Measurements from ENCODE around the gene FAM50A. TPM values are rescaled to one million over a fixed set of nuclear protein-coding genes. Genes with fewer than 3 reads are reported as not detected.

The FAM50A gene
- total RNA-seq, 1 donor, result 39.0 TPM

DNA sequence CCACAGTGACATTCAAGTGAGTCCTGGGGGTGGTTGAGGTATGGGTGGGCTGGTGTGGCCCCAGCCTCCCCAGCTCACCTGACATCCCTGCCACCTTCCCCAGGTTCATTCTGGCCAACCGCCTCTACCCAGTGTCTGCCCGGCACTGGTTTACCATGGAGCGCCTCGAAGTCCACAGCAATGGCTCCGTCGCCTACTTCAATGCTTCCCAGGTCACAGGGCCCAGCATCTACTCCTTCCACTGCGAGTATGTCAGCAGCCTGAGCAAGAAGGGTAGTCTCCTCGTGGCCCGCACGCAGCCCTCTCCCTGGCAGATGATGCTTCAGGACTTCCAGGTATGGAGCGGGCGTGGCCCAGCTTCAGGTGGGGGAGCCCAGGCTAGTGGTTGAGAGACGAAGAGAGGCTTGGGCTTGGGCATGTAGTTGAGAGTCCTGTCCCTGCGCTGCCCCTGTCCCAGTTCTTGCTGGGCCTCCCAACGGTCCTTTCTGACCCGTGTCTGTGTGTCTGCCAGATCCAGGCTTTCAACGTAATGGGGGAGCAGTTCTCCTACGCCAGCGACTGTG, 8.7 kb upstream of the FAM50A start:
- no peak for DNase-seq (ENCODE audit: low read depth)
- TF ChIP-seq, protein P1, sequence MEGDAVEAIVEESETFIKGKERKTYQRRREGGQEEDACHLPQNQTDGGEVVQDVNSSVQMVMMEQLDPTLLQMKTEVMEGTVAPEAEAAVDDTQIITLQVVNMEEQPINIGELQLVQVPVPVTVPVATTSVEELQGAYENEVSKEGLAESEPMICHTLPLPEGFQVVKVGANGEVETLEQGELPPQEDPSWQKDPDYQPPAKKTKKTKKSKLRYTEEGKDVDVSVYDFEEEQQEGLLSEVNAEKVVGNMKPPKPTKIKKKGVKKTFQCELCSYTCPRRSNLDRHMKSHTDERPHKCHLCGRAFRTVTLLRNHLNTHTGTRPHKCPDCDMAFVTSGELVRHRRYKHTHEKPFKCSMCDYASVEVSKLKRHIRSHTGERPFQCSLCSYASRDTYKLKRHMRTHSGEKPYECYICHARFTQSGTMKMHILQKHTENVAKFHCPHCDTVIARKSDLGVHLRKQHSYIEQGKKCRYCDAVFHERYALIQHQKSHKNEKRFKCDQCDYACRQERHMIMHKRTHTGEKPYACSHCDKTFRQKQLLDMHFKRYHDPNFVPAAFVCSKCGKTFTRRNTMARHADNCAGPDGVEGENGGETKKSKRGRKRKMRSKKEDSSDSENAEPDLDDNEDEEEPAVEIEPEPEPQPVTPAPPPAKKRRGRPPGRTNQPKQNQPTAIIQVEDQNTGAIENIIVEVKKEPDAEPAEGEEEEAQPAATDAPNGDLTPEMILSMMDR (IDR thresholded peaks at IDR 0.05; ENCODE audit: insufficient read depth, low read length), result no peak

DNA sequence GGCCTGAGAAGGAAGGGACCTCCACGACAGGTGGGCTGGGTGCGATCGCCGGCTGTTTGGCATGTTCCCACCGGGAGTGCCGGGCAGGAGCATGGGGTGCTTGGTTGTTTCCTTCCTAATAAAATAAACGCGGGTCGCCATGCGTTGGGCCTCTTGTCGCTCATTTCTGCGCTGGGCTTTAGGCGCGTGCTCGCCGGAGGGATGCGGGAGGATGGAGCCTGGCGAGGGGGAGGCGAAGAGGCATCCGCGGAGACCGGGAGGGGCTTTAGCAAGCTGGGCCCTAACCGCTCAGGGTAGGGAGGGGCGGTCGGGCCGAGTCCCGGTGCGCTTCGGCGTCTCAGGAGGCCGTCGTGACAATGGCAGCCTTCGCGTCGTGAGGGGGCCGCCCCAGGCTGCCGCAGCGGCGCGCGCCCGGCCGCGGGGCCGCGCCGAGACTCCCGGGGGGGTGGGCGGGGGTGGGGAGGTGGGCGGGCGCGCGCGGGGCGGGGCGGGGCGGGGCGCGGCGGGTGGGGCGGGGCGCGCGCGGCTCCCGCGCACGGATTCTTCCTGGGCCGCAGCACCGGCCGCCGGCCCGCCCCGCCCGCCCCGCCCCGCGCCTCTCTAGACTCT, 7.5 kb upstream of the FAM50A start:
- H3K4me3 ChIP-seq (ENCODE audit: low read depth, low read length), result peak overlapping the region; percentile 77
- peak; percentile 19 for DNase-seq (ENCODE audit: low read depth)
- TF ChIP-seq, protein P1 (IDR thresholded peaks at IDR 0.05; ENCODE audit: insufficient read depth, low read length), result no peak

More for the DNA sequence above, 8.7 kb upstream of the FAM50A start:
- no peak overlapping the region for H3K4me3 ChIP-seq (ENCODE audit: low read depth, low read length)

DNA sequence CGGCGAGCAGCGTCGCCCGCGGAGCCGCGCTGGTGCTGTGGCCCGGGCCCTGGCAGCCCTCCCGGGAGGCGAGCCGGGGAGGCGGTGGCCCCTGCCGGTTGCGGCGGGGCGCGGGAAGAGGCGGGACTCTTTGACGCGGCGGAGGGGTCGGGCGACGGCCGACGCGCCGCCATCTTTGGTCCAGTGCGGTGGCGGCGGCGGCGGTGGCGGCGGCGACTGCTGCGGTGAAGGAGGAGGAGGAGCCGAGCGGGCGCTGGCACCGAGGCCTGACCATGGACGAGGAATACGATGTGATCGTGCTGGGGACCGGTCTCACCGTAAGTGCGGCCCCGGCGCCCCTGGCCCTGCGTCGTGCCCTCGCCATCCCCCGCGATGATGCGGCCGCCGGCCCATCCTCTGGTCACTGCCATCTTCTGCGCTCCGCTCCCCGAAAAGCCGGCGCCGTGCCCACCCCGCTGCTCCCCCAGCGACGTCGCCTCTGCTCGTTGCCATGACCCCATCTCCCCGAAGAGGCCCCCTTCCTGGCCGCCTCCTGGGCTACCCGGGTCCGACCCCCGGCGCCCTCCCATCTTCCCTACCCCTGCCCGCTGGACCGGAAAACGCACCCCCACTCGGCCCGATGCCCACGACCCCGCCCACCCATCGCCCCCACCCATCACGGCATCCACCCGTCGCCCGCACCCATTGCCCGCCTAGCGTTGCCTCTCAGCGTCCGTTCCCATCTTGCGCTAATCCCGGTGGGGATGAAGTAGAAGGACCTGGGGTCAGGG, 6.8 kb upstream of the FAM50A start, which contains the start of gene GDI1:
GDI1 (plus strand) TSS at position 172 of the 770 bp plus-strand sequence; CDS start at position 273, 101 bp downstream.
- TF ChIP-seq, protein P1 (IDR thresholded peaks at IDR 0.05; ENCODE audit: insufficient read depth, low read length), result no peak
- H3K4me3 ChIP-seq (ENCODE audit: low read depth, low read length), result peak within 1 kb of the TSS; percentile 77
- DNase-seq (ENCODE audit: low read depth), result peak; percentile 23

DNA sequence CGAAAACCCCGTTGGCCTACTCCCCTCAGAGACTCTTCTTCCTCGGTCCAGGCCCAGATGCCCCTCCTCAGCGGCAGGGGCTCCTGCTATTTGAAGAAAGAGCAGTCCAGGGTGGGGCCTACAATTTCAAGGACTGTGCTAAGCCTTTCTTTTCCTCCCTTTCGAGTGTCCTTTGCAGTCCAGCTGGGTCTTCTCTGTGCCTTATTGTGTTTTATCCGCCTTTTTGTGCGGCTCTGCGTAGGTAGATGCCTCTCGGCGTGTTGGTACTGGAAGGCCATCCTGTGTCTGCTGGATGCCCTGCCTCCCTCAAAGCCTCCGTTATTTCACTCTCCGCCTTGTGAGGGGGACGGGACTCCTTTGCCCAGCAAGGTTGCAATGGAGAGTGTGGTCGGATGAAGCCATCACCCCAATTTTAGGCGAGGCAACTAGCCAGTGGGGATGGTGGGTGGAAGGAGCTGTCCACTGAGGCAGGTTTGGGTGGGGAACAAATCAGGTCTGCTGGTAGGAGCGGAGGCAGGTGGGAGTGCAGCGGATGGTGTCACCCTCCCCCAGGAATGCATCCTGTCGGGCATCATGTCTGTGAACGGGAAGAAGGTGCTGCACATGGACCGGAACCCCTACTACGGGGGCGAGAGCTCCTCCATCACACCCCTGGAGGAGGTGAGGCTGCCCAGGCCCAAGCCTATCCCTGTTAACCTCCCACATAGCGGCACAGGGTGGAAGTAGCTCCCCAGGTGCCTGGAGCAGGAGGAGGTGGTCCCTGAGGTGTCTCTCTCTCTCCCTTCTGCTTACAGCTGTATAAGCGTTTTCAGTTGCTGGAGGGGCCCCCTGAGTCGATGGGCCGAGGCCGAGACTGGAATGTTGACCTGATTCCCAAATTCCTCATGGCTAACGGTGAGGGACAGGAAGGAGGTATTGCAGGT, 5.7 kb upstream of the FAM50A start:
- TF ChIP-seq, protein P1 (IDR thresholded peaks at IDR 0.05; ENCODE audit: insufficient read depth, low read length), result no peak
- H3K4me3 ChIP-seq (ENCODE audit: low read depth, low read length), result peak overlapping the region; percentile 77
- DNase-seq (ENCODE audit: low read depth), result no peak

DNA sequence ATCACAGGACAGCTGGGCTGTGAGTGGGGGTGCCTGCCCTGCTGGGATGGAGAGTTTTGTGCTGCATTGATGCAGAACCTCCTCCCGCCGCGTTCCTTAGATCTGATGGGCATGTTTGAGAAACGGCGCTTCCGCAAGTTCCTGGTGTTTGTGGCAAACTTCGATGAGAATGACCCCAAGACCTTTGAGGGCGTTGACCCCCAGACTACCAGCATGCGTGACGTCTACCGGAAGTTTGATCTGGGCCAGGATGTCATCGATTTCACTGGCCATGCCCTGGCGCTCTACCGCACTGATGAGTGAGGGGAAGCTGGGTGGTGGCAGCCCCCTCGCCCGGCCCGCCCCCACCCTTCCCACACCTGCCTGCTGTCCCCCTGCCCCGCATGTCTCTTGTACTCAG, 4.1 kb upstream of the FAM50A start:
- no peak for DNase-seq (ENCODE audit: low read depth)
- H3K4me3 ChIP-seq (ENCODE audit: low read depth, low read length), result no peak overlapping the region
- TF ChIP-seq, protein P1 (IDR thresholded peaks at IDR 0.05; ENCODE audit: insufficient read depth, low read length), result no peak
